Fibroblast of skin of right quadriceps (primary cell): Measurements from ENCODE around the gene ACSL4.
"Not testable (repeated sequence)": the region's sequence is repeated elsewhere in the genome, so short reads cannot be mapped to it uniquely, and the experiment has no call there.

Experiments
- DNase-seq: peaks from one replicate; pipeline ENCODE4 v3.0.0-alpha.2; 2013

ACSL4 gene

GRCh38 chrX:109728173-109728535, 4.9 kb downstream of the ACSL4 start:
- DNase-seq: no peak

GRCh38 chrX:109724971-109725370, 8.1 kb downstream of the ACSL4 start:
- DNase-seq: not testable (repeated sequence)

- no peak for DNase-seq
These were observed 12.1 kb downstream of the ACSL4 start for GRCh38 chrX:109720947-109721346.

GRCh38 chrX:109719264-109719663, 13.8 kb downstream of the ACSL4 start:
- no peak for DNase-seq

GRCh38 chrX:109716431-109717028, 16.5 kb downstream of the ACSL4 start:
- DNase-seq: no peak

- DNase-seq: peak; percentile 86
These were observed 18.6 kb downstream of the ACSL4 start for GRCh38 chrX:109714340-109714958.

- DNase-seq: no peak
These were observed 22.9 kb downstream of the ACSL4 start for GRCh38 chrX:109710181-109710580.

GRCh38 chrX:109709129-109709631, 23.9 kb downstream of the ACSL4 start:
- DNase-seq: peak; percentile 62

GRCh38 chrX:109707720-109708119, 25.3 kb downstream of the ACSL4 start:
- DNase-seq: no peak

GRCh38 chrX:109707319-109707718, 25.7 kb downstream of the ACSL4 start:
- DNase-seq: no peak

GRCh38 chrX:109704563-109704962, 28.5 kb downstream of the ACSL4 start:
- DNase-seq: no peak

- DNase-seq: no peak
These were observed 35.2 kb downstream of the ACSL4 start for GRCh38 chrX:109697855-109698254.

GRCh38 chrX:109696146-109696740, 36.8 kb downstream of the ACSL4 start:
- DNase-seq: no peak

- DNase-seq: no peak
These were observed 37.4 kb downstream of the ACSL4 start for GRCh38 chrX:109695637-109696036.

- DNase-seq: no peak
These were observed 41.3 kb downstream of the ACSL4 start for GRCh38 chrX:109691752-109692151.

- DNase-seq: no peak
These were observed 41.8 kb downstream of the ACSL4 start for GRCh38 chrX:109691277-109691676.

GRCh38 chrX:109687903-109688302, 45.2 kb downstream of the ACSL4 start:
- DNase-seq: no peak

GRCh38 chrX:109685656-109686078, 47.4 kb downstream of the ACSL4 start:
- DNase-seq: no peak

- no peak for DNase-seq
These were observed 48.9 kb downstream of the ACSL4 start for GRCh38 chrX:109684136-109684535.

GRCh38 chrX:109681475-109682081, 51.5 kb downstream of the ACSL4 start:
- no peak for DNase-seq

GRCh38 chrX:109679820-109680219, 53.2 kb downstream of the ACSL4 start:
- DNase-seq: no peak

- no peak for DNase-seq
These were observed 60.8 kb downstream of the ACSL4 start for GRCh38 chrX:109672239-109672638.

GRCh38 chrX:109671170-109671569, 61.9 kb downstream of the ACSL4 start:
- DNase-seq: not testable (repeated sequence)

- no peak for DNase-seq
These were observed 65.1 kb downstream of the ACSL4 start for GRCh38 chrX:109667986-109668385.
